ENCODE data around the gene SLC25A6.
"Not testable (repeated sequence)": the region's sequence is repeated elsewhere in the genome, so short reads cannot be mapped to it uniquely, and the experiment has no call there.

The SLC25A6 gene

DNA sequence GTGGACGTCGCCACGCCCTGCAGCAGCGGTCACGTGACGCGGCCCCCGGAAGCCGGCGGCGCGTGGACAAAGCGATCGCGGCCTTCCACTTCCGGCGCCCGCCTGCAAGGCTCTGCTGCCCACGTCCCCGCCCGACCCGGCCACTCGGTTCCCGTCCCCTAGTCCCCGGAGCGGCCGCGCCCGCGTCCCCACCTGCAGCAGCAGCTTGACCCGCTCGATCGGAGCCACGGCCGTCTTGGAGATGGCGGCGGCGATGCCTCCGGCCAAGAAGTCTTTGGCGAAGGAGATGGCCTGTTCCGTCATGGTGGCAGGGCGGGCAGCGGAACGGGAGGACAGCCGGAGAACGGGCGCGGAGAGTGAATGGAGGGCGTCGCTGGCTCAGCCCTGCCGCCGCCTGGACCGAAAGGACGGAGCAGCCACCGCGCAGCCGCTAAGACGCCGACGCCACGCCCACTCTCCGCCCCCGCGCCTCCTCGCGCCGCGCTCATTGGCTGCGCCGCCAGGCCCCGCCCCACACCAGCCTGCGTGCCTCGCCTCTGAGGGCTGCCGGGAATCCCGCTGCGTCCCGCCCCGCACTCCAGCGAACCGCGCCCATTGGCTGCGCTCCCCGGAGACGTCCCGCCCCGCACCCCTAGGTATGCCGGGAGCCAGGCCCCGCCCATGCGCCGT lies at the start of gene SLC25A6:
Gene SLC25A6, minus strand, starts transcription at position 407 of the 669 bp plus-strand sequence. Its CDS starts 104 bp downstream, at position 303.
- H3K27ac ChIP-seq (ENCODE audit: low read depth, low read length), result peak within 1 kb of the TSS; percentile 99
- no peaks in the 10 kb centered on the region for H3K27me3 ChIP-seq (ENCODE audit: control insufficient read depth, insufficient read depth, low read length)
- H3K9ac ChIP-seq (ENCODE audit: low read length), result peak within 1 kb of the TSS; percentile 100
- H3K9me3 ChIP-seq (ENCODE audit: control insufficient read depth, insufficient read depth, low read depth, low read length), result no peaks in the 10 kb centered on the region
- H3K4me1 ChIP-seq (ENCODE audit: control insufficient read depth, insufficient read depth, low read length), result peaks cover 11% of the 10 kb centered on the region
- peaks cover 66% of the 10 kb centered on the region for H3K36me3 ChIP-seq (ENCODE audit: control insufficient read depth, insufficient read depth, low read length)
- peak within 1 kb of the TSS; percentile 99 for H3K4me3 ChIP-seq (ENCODE audit: low read depth, low read length)

DNA sequence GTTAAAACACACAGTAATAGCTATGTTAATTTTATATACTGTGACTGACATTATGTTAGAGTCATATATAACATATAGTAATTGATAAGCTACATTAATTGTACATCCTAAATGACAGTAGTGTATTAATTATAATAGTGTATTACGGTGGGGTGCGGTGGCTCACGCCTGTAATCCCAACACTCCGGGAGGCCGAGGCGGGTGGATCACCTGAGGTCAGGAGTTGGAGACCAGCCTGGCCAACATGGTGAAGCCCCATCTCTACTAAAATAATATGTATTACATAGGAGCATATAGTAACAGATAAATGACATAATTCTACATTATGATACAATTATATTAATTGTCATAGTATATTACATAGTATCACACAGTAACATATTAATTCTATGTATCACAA lies 48.6 kb upstream of the SLC25A6 start:
- Histone ChIP-seq H3K27me3 (ENCODE audit: control insufficient read depth, insufficient read depth, low read length) (no peaks in the 10 kb centered on the region), H3K4me3 (ENCODE audit: low read depth, low read length) (no peak overlapping the region), H3K4me1 (ENCODE audit: control insufficient read depth, insufficient read depth, low read length) (no peaks in the 10 kb centered on the region), H3K27ac (ENCODE audit: low read depth, low read length) (no peak overlapping the region), H3K36me3 (ENCODE audit: control insufficient read depth, insufficient read depth, low read length) (peaks cover 76% of the 10 kb centered on the region), H3K9me3 (ENCODE audit: control insufficient read depth, insufficient read depth, low read depth, low read length) (peaks cover 5% of the 10 kb centered on the region; the same call in 1 of the 2 replicates), H3K9ac (ENCODE audit: low read length) (no peak overlapping the region)

DNA sequence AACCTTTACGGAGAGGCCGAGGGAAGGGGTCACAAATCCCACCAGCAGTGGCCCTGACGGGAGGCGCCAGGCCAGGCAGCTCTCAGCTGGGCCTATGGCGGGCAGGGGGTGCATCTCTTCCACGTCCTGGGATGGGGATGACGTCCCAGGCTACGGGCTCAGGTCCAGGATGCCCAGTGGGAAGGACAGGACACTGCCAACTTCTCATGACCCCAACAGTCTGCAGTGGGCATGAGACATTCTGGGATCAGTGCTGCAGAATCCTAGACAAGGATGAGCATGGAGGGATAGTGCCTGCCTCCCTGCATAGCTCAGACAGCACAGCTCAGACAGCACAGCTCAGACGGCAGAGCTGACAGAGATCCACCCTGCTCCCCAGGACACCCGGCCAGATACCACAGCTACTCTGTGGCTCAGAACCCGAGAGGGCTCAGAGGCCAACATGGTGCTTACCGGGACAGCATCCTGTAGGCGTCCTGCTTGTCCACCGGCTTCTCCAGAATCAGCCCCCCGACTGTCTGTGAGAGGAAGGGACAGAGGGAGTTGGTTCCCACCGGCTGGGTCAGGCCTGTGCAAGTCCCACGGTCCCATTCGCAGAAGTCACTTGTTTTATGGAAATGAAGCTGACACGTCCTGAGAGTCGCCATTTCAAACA lies 43.5 kb upstream of the SLC25A6 start:
- Histone ChIP-seq H3K9ac (ENCODE audit: low read length) (no peak overlapping the region), H3K4me1 (ENCODE audit: control insufficient read depth, insufficient read depth, low read length) (no peaks in the 10 kb centered on the region; the same call in 1 of the 2 replicates), H3K4me3 (ENCODE audit: low read depth, low read length) (no peak overlapping the region), H3K27ac (ENCODE audit: low read depth, low read length) (no peak overlapping the region), H3K9me3 (ENCODE audit: control insufficient read depth, insufficient read depth, low read depth, low read length) (no peaks in the 10 kb centered on the region), H3K36me3 (ENCODE audit: control insufficient read depth, insufficient read depth, low read length) (peaks cover 63% of the 10 kb centered on the region), H3K27me3 (ENCODE audit: control insufficient read depth, insufficient read depth, low read length) (no peaks in the 10 kb centered on the region)

DNA sequence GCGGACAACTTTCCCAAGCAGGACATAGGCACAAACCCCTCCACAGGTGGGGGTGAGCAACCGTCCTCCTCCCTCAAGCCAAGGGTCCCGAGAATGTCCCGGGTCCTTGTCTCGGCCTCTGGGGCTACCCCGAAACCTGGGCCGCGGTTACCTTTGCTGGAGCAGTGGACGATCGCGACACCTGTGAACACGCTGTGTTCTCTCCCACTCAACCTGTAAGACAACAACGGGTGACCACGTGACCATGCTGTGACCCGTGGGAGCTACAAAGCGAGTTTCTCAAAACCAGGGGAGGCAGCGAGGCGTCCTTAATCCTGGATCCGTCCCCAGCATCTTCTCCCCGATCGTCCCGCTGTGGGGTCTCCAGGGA lies 42.9 kb upstream of the SLC25A6 start:
- H3K4me1 ChIP-seq (ENCODE audit: control insufficient read depth, insufficient read depth, low read length), result no peaks in the 10 kb centered on the region; the same call in 1 of the 2 replicates
- no peak overlapping the region for H3K4me3 ChIP-seq (ENCODE audit: low read depth, low read length)
- H3K36me3 ChIP-seq (ENCODE audit: control insufficient read depth, insufficient read depth, low read length), result peaks cover 60% of the 10 kb centered on the region
- no peaks in the 10 kb centered on the region for H3K27me3 ChIP-seq (ENCODE audit: control insufficient read depth, insufficient read depth, low read length)
- H3K27ac ChIP-seq (ENCODE audit: low read depth, low read length), result no peak overlapping the region
- H3K9ac ChIP-seq (ENCODE audit: low read length), result no peak overlapping the region
- no peaks in the 10 kb centered on the region for H3K9me3 ChIP-seq (ENCODE audit: control insufficient read depth, insufficient read depth, low read depth, low read length)

DNA sequence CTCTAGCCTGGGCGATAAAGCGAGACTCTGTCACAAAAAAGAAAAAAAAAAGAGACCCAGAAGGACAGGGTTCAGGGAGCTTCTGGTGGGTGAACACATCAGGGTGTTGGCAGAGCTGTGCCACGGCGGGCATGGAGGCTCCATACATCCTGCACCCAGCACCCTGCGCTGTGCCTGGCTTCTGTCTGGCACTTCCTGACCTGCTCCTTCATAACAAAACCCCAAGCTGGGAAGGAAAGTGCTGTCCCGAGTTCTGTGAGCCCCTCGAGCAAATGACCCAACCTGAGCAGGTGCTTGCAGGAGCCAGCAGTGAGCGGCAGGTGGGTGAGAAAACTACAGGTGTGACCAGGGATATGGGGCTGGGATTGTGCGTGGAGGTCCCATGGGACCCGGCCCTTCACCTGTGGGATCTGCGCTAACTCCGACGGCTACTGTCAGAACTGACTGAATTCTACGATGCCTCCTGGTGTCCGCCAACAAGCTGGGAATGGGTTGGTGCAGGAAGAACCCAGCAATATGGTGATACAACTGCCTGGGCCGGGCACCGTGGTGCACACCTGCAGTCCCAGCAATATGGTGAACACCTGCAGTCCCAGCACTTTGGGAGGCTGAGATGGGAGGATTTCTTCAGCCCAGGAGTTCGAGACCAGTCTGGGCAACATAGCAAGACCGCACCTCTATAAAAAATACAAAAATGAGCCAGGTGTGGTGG lies 41.9 kb upstream of the SLC25A6 start:
- Histone ChIP-seq H3K27me3 (ENCODE audit: control insufficient read depth, insufficient read depth, low read length) (no peaks in the 10 kb centered on the region), H3K9ac (ENCODE audit: low read length) (no peak overlapping the region), H3K4me1 (ENCODE audit: control insufficient read depth, insufficient read depth, low read length) (no peaks in the 10 kb centered on the region; the same call in 1 of the 2 replicates), H3K4me3 (ENCODE audit: low read depth, low read length) (no peak overlapping the region), H3K36me3 (ENCODE audit: control insufficient read depth, insufficient read depth, low read length) (peaks cover 55% of the 10 kb centered on the region), H3K9me3 (ENCODE audit: control insufficient read depth, insufficient read depth, low read depth, low read length) (no peaks in the 10 kb centered on the region), H3K27ac (ENCODE audit: low read depth, low read length) (no peak overlapping the region)

DNA sequence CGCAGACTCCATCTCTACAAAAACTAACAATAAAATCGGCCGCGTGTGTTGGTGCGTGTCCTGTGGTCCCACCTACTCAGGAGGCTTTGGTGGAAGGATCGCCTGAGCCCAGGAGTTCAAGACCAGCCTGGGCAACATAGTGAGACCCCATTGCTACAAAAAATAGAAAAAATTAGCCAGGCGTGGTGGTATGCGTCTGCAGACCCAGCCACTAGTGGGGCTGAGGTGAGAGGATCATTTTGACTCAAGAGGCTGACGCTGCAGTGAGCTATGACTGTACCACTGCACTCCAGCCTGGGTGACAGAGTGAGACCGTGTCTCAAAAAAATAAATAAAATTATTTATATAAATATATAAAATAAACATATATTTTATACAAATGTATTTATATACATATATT lies 38.5 kb upstream of the SLC25A6 start:
- no peaks in the 10 kb centered on the region for H3K9me3 ChIP-seq (ENCODE audit: control insufficient read depth, insufficient read depth, low read depth, low read length)
- no peak overlapping the region for H3K4me3 ChIP-seq (ENCODE audit: low read depth, low read length)
- H3K4me1 ChIP-seq (ENCODE audit: control insufficient read depth, insufficient read depth, low read length), result no peaks in the 10 kb centered on the region; the same call in 1 of the 2 replicates
- H3K9ac ChIP-seq (ENCODE audit: low read length), result no peak overlapping the region
- H3K27me3 ChIP-seq (ENCODE audit: control insufficient read depth, insufficient read depth, low read length), result no peaks in the 10 kb centered on the region
- peaks cover 48% of the 10 kb centered on the region for H3K36me3 ChIP-seq (ENCODE audit: control insufficient read depth, insufficient read depth, low read length)
- H3K27ac ChIP-seq (ENCODE audit: low read depth, low read length), result no peak overlapping the region

DNA sequence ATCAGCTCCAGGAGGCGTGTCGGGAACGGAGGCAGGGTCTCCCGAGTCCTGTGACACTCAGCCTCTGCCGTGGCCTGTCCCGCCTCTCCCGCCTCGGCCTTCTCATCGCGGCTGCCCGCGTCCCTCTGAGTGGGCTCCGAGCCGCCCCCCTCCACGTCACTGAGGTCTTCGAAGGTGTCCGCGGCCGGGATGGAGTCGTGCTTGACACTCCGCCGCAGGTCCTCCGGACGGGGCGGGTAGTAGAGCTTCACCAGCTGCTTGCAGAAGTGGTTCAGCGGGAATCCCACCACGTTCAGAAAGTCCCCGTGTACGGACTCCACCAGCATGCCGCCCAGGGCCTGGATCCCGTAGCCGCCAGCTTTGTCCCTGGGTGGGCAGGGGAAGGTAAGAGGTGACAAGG lies 35.8 kb upstream of the SLC25A6 start:
- Histone ChIP-seq H3K9ac (ENCODE audit: low read length) (no peak overlapping the region), H3K4me3 (ENCODE audit: low read depth, low read length) (no peak overlapping the region), H3K9me3 (ENCODE audit: control insufficient read depth, insufficient read depth, low read depth, low read length) (peaks cover 10% of the 10 kb centered on the region), H3K36me3 (ENCODE audit: control insufficient read depth, insufficient read depth, low read length) (peaks cover 60% of the 10 kb centered on the region), H3K4me1 (ENCODE audit: control insufficient read depth, insufficient read depth, low read length) (no peaks in the 10 kb centered on the region), H3K27ac (ENCODE audit: low read depth, low read length) (no peak overlapping the region), H3K27me3 (ENCODE audit: control insufficient read depth, insufficient read depth, low read length) (no peaks in the 10 kb centered on the region)

DNA sequence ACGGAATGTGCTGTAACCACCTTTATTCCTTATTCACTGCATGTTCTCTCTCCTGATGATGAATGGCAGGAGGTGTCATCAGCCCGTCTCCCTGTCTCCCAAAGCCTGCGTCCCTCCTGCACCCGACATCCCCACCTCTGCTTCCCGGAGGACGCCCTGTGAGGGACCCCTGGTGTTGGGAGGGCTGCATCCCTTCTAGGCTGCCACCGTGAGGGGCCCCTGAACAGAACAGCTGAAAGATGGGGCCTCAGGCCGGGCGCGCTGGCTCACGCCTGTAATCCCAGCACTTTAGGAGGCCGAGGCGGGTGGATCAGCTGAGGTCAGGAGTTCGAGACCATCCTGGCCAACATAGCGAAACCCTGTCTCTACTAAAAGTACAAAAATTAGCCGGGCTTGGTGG lies 34.4 kb upstream of the SLC25A6 start:
- not testable (repeated sequence) for H3K27ac ChIP-seq (ENCODE audit: low read depth, low read length); H3K4me3 ChIP-seq (ENCODE audit: low read depth, low read length); H3K27me3 ChIP-seq (ENCODE audit: control insufficient read depth, insufficient read depth, low read length)

DNA sequence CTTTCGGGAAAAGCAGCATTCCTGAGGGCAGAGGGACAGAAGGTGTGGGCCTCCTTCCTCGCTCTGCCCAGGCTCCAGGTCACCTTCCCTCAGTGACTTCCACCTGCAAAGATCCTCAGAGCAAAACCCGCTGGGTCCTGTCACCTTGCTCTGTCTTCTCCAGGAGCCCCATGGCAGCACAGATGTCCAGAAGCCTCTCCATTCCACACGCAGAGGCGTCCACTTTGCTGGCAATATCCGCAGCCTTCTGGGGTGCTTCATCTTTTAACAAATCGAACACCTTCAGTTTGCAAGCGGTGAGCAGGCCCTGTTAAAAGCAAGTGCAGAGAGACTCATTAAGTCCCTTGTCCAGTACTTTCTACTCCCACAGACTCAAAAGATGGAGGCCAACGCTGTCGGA lies 33.5 kb upstream of the SLC25A6 start:
- Histone ChIP-seq H3K36me3 (ENCODE audit: control insufficient read depth, insufficient read depth, low read length) (peaks cover 74% of the 10 kb centered on the region), H3K4me1 (ENCODE audit: control insufficient read depth, insufficient read depth, low read length) (no peaks in the 10 kb centered on the region), H3K4me3 (ENCODE audit: low read depth, low read length) (no peak overlapping the region), H3K9me3 (ENCODE audit: control insufficient read depth, insufficient read depth, low read depth, low read length) (peaks cover 24% of the 10 kb centered on the region), H3K27me3 (ENCODE audit: control insufficient read depth, insufficient read depth, low read length) (no peaks in the 10 kb centered on the region), H3K27ac (ENCODE audit: low read depth, low read length) (no peak overlapping the region), H3K9ac (ENCODE audit: low read length) (no peak overlapping the region)

More for the DNA sequence above, 34.4 kb upstream of the SLC25A6 start:
- Histone ChIP-seq H3K36me3 (ENCODE audit: control insufficient read depth, insufficient read depth, low read length) (peaks cover 67% of the 10 kb centered on the region), H3K9me3 (ENCODE audit: control insufficient read depth, insufficient read depth, low read depth, low read length) (peaks cover 24% of the 10 kb centered on the region)
- not testable (repeated sequence) for H3K4me1 ChIP-seq (ENCODE audit: control insufficient read depth, insufficient read depth, low read length); H3K9ac ChIP-seq (ENCODE audit: low read length)

DNA sequence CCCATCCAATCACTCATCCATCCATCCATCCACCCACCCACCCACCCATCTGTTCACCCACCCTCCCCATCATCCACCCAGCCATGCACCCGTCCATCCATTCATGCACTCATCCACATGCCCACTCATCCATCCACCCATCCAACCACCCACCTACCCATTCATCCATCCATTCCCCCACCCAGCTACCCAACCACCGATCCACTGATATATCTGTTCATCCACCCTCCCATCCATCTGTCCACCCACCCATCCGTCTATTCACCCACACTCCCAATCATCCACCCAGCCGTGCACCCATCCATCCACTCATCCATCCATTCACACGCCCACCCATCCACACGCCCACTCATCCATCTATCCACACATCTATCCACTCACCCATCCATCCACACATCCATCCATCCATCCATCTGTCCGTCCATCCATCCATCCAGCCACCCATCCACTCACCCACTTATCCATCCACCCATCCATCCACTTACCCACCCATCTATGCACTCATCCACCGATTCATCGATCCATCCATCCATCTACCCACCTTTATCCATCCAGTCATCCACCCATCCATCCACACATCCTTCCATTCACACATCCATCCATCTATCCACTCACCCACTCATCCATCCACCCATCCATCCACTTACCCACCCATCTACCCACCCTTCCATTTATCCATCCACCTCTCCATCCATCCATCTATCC lies 32.4 kb upstream of the SLC25A6 start:
- Histone ChIP-seq H3K9ac (ENCODE audit: low read length) (no peak overlapping the region), H3K4me1 (ENCODE audit: control insufficient read depth, insufficient read depth, low read length) (no peaks in the 10 kb centered on the region), H3K27me3 (ENCODE audit: control insufficient read depth, insufficient read depth, low read length) (no peaks in the 10 kb centered on the region), H3K4me3 (ENCODE audit: low read depth, low read length) (no peak overlapping the region), H3K36me3 (ENCODE audit: control insufficient read depth, insufficient read depth, low read length) (peaks cover 82% of the 10 kb centered on the region), H3K9me3 (ENCODE audit: control insufficient read depth, insufficient read depth, low read depth, low read length) (peaks cover 24% of the 10 kb centered on the region), H3K27ac (ENCODE audit: low read depth, low read length) (no peak overlapping the region)

All from HUES6 (cell line).